HG03103 (cell line): ENCODE results near the gene MMP24OS.
"Not testable (repeated sequence)": the region's sequence is repeated elsewhere in the genome, so short reads cannot be mapped to it uniquely, and the experiment has no call there.

ENCODE experiments used
- ATAC-seq: cut with Tn5 transposase; IDR thresholded peaks from one replicate; pipeline ENCODE4 v1.9.1; 2021; ENCODE audit warnings: low read depth; ENCODE audit not compliant: unreplicated experiment

MMP24OS gene

GRCh38 chr20:35260426-35260825 is 17.5 kb downstream of the MMP24OS start:
- ATAC-seq, result no peak

- no peak for ATAC-seq
Observed at GRCh38 chr20:35257175-35257909, 20.6 kb downstream of the MMP24OS start.

- ATAC-seq, result no peak
Observed at GRCh38 chr20:35254448-35254999, 23.4 kb downstream of the MMP24OS start.

GRCh38 chr20:35253010-35253409 is 24.9 kb downstream of the MMP24OS start:
- ATAC-seq, result no peak

- ATAC-seq, result not testable (repeated sequence)
Observed at GRCh38 chr20:35252598-35252997, 25.3 kb downstream of the MMP24OS start.

GRCh38 chr20:35252037-35252461 is 25.9 kb downstream of the MMP24OS start:
- ATAC-seq, result no peak

GRCh38 chr20:35251613-35251940 is 26.3 kb downstream of the MMP24OS start:
- no peak for ATAC-seq

GRCh38 chr20:35248641-35249475 is 29.1 kb downstream of the MMP24OS start:
- no peak for ATAC-seq

- ATAC-seq, result no peak
Observed at GRCh38 chr20:35246723-35247122, 31.2 kb downstream of the MMP24OS start.

- ATAC-seq, result no peak
Observed at GRCh38 chr20:35243986-35244385, 33.9 kb downstream of the MMP24OS start.

GRCh38 chr20:35243317-35243716 is 34.6 kb downstream of the MMP24OS start:
- no peak for ATAC-seq

GRCh38 chr20:35240811-35241293 is 37.1 kb downstream of the MMP24OS start:
- no peak for ATAC-seq

- ATAC-seq, result no peak
Observed at GRCh38 chr20:35240083-35240810, 37.7 kb downstream of the MMP24OS start.

- no peak for ATAC-seq
Observed at GRCh38 chr20:35238735-35239134, 39.2 kb downstream of the MMP24OS start.

- no peak for ATAC-seq
Observed at GRCh38 chr20:35238170-35238569, 39.8 kb downstream of the MMP24OS start.

- ATAC-seq, result no peak
Observed at GRCh38 chr20:35237486-35237885, 40.4 kb downstream of the MMP24OS start.

GRCh38 chr20:35235881-35236280 is 42.0 kb downstream of the MMP24OS start:
- no peak for ATAC-seq

GRCh38 chr20:35232575-35232974 is 45.3 kb downstream of the MMP24OS start:
- no peak for ATAC-seq

- no peak for ATAC-seq
Observed at GRCh38 chr20:35226884-35227681, 50.8 kb downstream of the MMP24OS start.
